Measurements from ENCODE around the gene CRYBG3. TPM values are rescaled to one million over a fixed set of nuclear protein-coding genes. Genes with fewer than 3 reads are reported as not detected.

Gene CRYBG3
- total RNA-seq, 1 donor from 2014 or later = 22.6 TPM

- H3K36me3 ChIP-seq = no peaks in the 10 kb centered on the region
- H3K4me1 ChIP-seq = peaks cover 33% of the 10 kb centered on the region
- H3K27me3 ChIP-seq = no peaks in the 10 kb centered on the region
- no peak overlapping the region for H3K4me3 ChIP-seq
- H3K9me3 ChIP-seq = no peaks in the 10 kb centered on the region
- TF ChIP-seq CTCF (IDR thresholded peaks at IDR 0.05) (no peak), POLR2A (IDR thresholded peaks at IDR 0.05) (no peak), POLR2AphosphoS5 (IDR thresholded peaks at IDR 0.05; ENCODE audit: insufficient read depth in 1 of 2, low read depth in 1 of 2) (no peak)
- no peak for DNase-seq (ENCODE audit: extremely low spot score in 2 of 2)
- H3K27ac ChIP-seq = no peak overlapping the region
- intact Hi-C loops (cut with DNase I) = no loop called here
Observed at GRCh38 chr3:97969541-97969940, 147.7 kb downstream of the CRYBG3 start.

GRCh38 chr3:97970156-97970555 lies 148.3 kb downstream of the CRYBG3 start:
- TF ChIP-seq POLR2A (IDR thresholded peaks at IDR 0.05) = no peak
- TF ChIP-seq POLR2AphosphoS5 (IDR thresholded peaks at IDR 0.05; ENCODE audit: insufficient read depth in 1 of 2, low read depth in 1 of 2) = no peak
- TF ChIP-seq CTCF (IDR thresholded peaks at IDR 0.05) = no peak
- Histone ChIP-seq H3K9me3 (no peaks in the 10 kb centered on the region), H3K36me3 (no peaks in the 10 kb centered on the region), H3K4me3 (no peak overlapping the region), H3K27ac (no peak overlapping the region), H3K4me1 (peaks cover 33% of the 10 kb centered on the region), H3K27me3 (no peaks in the 10 kb centered on the region)
- no peak for DNase-seq (ENCODE audit: extremely low spot score in 2 of 2)
- intact Hi-C loops (cut with DNase I) = no loop called here

- H3K4me3 ChIP-seq = peak overlapping the region; percentile 63 to 67
- intact Hi-C loops (cut with DNase I) = no loop called here
- no peaks in the 10 kb centered on the region for H3K9me3 ChIP-seq
- H3K27me3 ChIP-seq = no peaks in the 10 kb centered on the region
- peaks cover 33% of the 10 kb centered on the region for H3K4me1 ChIP-seq
- H3K27ac ChIP-seq = peak overlapping the region; percentile 78
- no peak for DNase-seq (ENCODE audit: extremely low spot score in 2 of 2)
- no peaks in the 10 kb centered on the region for H3K36me3 ChIP-seq
- no peak for TF ChIP-seq POLR2A (IDR thresholded peaks at IDR 0.05)
- no peak for TF ChIP-seq CTCF (IDR thresholded peaks at IDR 0.05)
- TF ChIP-seq POLR2AphosphoS5 (IDR thresholded peaks at IDR 0.05; ENCODE audit: insufficient read depth in 1 of 2, low read depth in 1 of 2) = no peak
Observed at GRCh38 chr3:97970956-97971620, 149.3 kb downstream of the CRYBG3 start.

GRCh38 chr3:97971679-97972567 lies 150.1 kb downstream of the CRYBG3 start, which contains the start of gene RIOX2:
Gene RIOX2 (minus strand): TSS chr3:97972431. CDS start chr3:97967593, 4,838 bp downstream.
- no peak for TF ChIP-seq CTCF (IDR thresholded peaks at IDR 0.05)
- peak; percentile 37 to 64 for TF ChIP-seq POLR2AphosphoS5 (IDR thresholded peaks at IDR 0.05; ENCODE audit: insufficient read depth in 1 of 2, low read depth in 1 of 2)
- peak in 1 of 2 donors; percentile 37 for TF ChIP-seq POLR2A (IDR thresholded peaks at IDR 0.05)
- no peaks in the 10 kb centered on the region for H3K27me3 ChIP-seq
- DNase-seq (ENCODE audit: extremely low spot score in 2 of 2) = no peak
- peaks cover 33% of the 10 kb centered on the region for H3K4me1 ChIP-seq
- no peaks in the 10 kb centered on the region for H3K9me3 ChIP-seq
- H3K4me3 ChIP-seq = peak within 1 kb of the TSS; percentile 63 to 67
- peak within 1 kb of the TSS; percentile 78 for H3K27ac ChIP-seq
- intact Hi-C loops (cut with DNase I) = no loop called here
- no peaks in the 10 kb centered on the region for H3K36me3 ChIP-seq

Measured in vagina (tissue), 2 donors.